Astrocyte (in vitro differentiated cells and primary cell): ENCODE data around the gene EXD3. TPM values are rescaled to one million over a fixed set of nuclear protein-coding genes. Genes with fewer than 3 reads are reported as not detected.
"Not testable (repeated sequence)": the region's sequence is repeated elsewhere in the genome, so short reads cannot be mapped to it uniquely, and the experiment has no call there.

Experiments used
- DNase-seq: peaks from one replicate; pipeline ENCODE4 v3.0.0-alpha.2; 2010; ENCODE audit warnings: low read depth
- FAIRE-seq: peaks from 2 replicates; lab custom pipeline; 2011; peaks lifted over from hg19 to GRCh38; lab: Jason Lieb, UNC
- H2AFZ ChIP-seq: 2 replicates; pipeline ENCODE4 v1.6.0; 2012; ENCODE audit warnings: low read depth, low read length, inconsistent platforms
- H3K27ac ChIP-seq: 2 replicates; pipeline ENCODE4 v1.5.1; 2011; ENCODE audit warnings: low read depth, low read length, inconsistent platforms
- H3K27me3 ChIP-seq: 2 replicates; pipeline ENCODE4 v1.6.0; 2011; ENCODE audit warnings: low read length, inconsistent platforms; ENCODE audit not compliant: insufficient read depth
- H3K36me3 ChIP-seq: 2 replicates; pipeline ENCODE4 v1.5.1; 2011; ENCODE audit warnings: low read length, inconsistent platforms; ENCODE audit not compliant: insufficient read depth
- H3K4me1 ChIP-seq: 2 replicates; pipeline ENCODE4 v1.5.1; 2011; ENCODE audit warnings: low read length, inconsistent platforms; ENCODE audit not compliant: insufficient read depth
- H3K4me2 ChIP-seq: 2 replicates; pipeline ENCODE4 v1.6.0; 2012; ENCODE audit warnings: low read length, inconsistent platforms
- H3K4me3 ChIP-seq: 2 replicates; pipeline ENCODE4 v1.5.1; 2011; ENCODE audit warnings: low read depth, mild to moderate bottlenecking, low read length, inconsistent platforms; ENCODE audit not compliant: insufficient read depth
- H3K79me2 ChIP-seq: 2 replicates; pipeline ENCODE4 v1.6.0; 2012; ENCODE audit warnings: mild to moderate bottlenecking, low read length, inconsistent platforms; ENCODE audit not compliant: insufficient read depth
- H3K9ac ChIP-seq: 2 replicates; pipeline ENCODE4 v1.6.0; 2012; ENCODE audit warnings: mild to moderate bottlenecking, low read length, inconsistent platforms
- H3K9me3 ChIP-seq: 2 replicates; pipeline ENCODE4 v1.5.1; 2012; ENCODE audit warnings: low read depth, mild to moderate bottlenecking, low read length, inconsistent platforms; ENCODE audit not compliant: insufficient read depth
- H4K20me1 ChIP-seq: 2 replicates; pipeline ENCODE4 v1.6.0; 2012; ENCODE audit warnings: low read length, inconsistent platforms; ENCODE audit not compliant: insufficient read depth
- H3K27ac Mint-ChIP-seq: one replicate; pipeline ENCODE4 v1.8.0; 2021; ENCODE audit warnings: mild to moderate bottlenecking, mixed read lengths; ENCODE audit not compliant: unreplicated experiment
- H3K27me3 Mint-ChIP-seq: one replicate; pipeline ENCODE4 v1.8.0; 2021; ENCODE audit warnings: low read depth, mixed read lengths; ENCODE audit not compliant: unreplicated experiment
- H3K36me3 Mint-ChIP-seq: one replicate; pipeline ENCODE4 v1.8.0; 2021; ENCODE audit warnings: low read depth, mixed read lengths; ENCODE audit not compliant: unreplicated experiment
- H3K4me1 Mint-ChIP-seq: one replicate; pipeline ENCODE4 v1.8.0; 2021; ENCODE audit warnings: low read depth, mixed read lengths; ENCODE audit not compliant: unreplicated experiment
- H3K4me3 Mint-ChIP-seq: one replicate; pipeline ENCODE4 v1.8.0; 2021; ENCODE audit warnings: mild to moderate bottlenecking, moderate library complexity, mixed read lengths; ENCODE audit not compliant: unreplicated experiment
- H3K9me3 Mint-ChIP-seq: one replicate; pipeline ENCODE4 v1.8.0; 2021; ENCODE audit warnings: mild to moderate bottlenecking, mixed read lengths; ENCODE audit not compliant: unreplicated experiment
- CTCF ChIP-seq: IDR thresholded peaks from 2 replicates; pipeline ENCODE4 v1.5.1; 2011; ENCODE audit warnings: low read depth, mild to moderate bottlenecking, inconsistent platforms, low read length, moderate library complexity; ENCODE audit not compliant: insufficient read depth
- EZH2 ChIP-seq: IDR thresholded peaks from 2 replicates; pipeline ENCODE4 v1.6.1; 2012; ENCODE audit warnings: mild to moderate bottlenecking, low read length, inconsistent platforms; ENCODE audit not compliant: insufficient read depth
- total RNA-seq: library from RNA; stranded (reverse); gene quantifications from 2 replicates; pipeline ENCODE4 v1.2.1, GENCODE V29; 2021

EXD3 gene
- total RNA-seq, 1 donor from 2014 or later = 8.5 TPM

GRCh38 chr9:137378688-137379410 lies 44.1 kb downstream of the EXD3 start:
- not testable (repeated sequence) for H4K20me1 ChIP-seq, H3K9ac ChIP-seq, H3K4me1 Mint-ChIP-seq, H3K27ac ChIP-seq, H3K9me3 Mint-ChIP-seq, H3K27me3 Mint-ChIP-seq, H3K4me1 ChIP-seq, H3K36me3 ChIP-seq, H3K79me2 ChIP-seq, DNase-seq, H3K4me3 Mint-ChIP-seq, H3K36me3 Mint-ChIP-seq, FAIRE-seq, H2AFZ ChIP-seq, H3K27me3 ChIP-seq, H3K4me3 ChIP-seq, H3K4me2 ChIP-seq, H3K27ac Mint-ChIP-seq, H3K9me3 ChIP-seq

GRCh38 chr9:137376386-137376785 lies 46.6 kb downstream of the EXD3 start:
- Mint-ChIP-seq H3K9me3 (peaks cover 5% of the 10 kb centered on the region), H3K27me3 (peaks cover 2% of the 10 kb centered on the region), H3K36me3 (peaks cover 8% of the 10 kb centered on the region), H3K4me1 (no peaks in the 10 kb centered on the region), H3K4me3 (no peak overlapping the region), H3K27ac (no peak overlapping the region)
- no peak for DNase-seq
- peaks cover 4% of the 10 kb centered on the region for H3K9me3 ChIP-seq
- no peaks in the 10 kb centered on the region for H4K20me1 ChIP-seq
- H3K4me2 ChIP-seq = no peak overlapping the region
- H2AFZ ChIP-seq = no peak overlapping the region
- no peaks in the 10 kb centered on the region for H3K4me1 ChIP-seq
- H3K27ac ChIP-seq = no peak overlapping the region
- FAIRE-seq = no peak
- H3K4me3 ChIP-seq = no peak overlapping the region
- H3K79me2 ChIP-seq = no peaks in the 10 kb centered on the region
- TF ChIP-seq CTCF (no peak), EZH2 (no peak)
- H3K9ac ChIP-seq = no peak overlapping the region
- peaks cover 2% of the 10 kb centered on the region for H3K27me3 ChIP-seq
- peaks cover 2% of the 10 kb centered on the region for H3K36me3 ChIP-seq

GRCh38 chr9:137375321-137376058 lies 47.5 kb downstream of the EXD3 start:
- Mint-ChIP-seq H3K27me3 (peaks cover 2% of the 10 kb centered on the region), H3K9me3 (peaks cover 5% of the 10 kb centered on the region), H3K4me3 (no peak overlapping the region), H3K27ac (no peak overlapping the region), H3K36me3 (peaks cover 8% of the 10 kb centered on the region), H3K4me1 (no peaks in the 10 kb centered on the region)
- H3K4me1 ChIP-seq = no peaks in the 10 kb centered on the region
- no peak overlapping the region for H3K4me2 ChIP-seq
- no peak overlapping the region for H3K4me3 ChIP-seq
- H3K27me3 ChIP-seq = peaks cover 2% of the 10 kb centered on the region
- H3K36me3 ChIP-seq = peaks cover 2% of the 10 kb centered on the region
- H3K27ac ChIP-seq = no peak overlapping the region
- H3K9me3 ChIP-seq = peaks cover 4% of the 10 kb centered on the region
- no peak overlapping the region for H2AFZ ChIP-seq
- no peak for TF ChIP-seq EZH2
- TF ChIP-seq CTCF = no peak
- FAIRE-seq (no peak), DNase-seq (no peak)
- H3K79me2 ChIP-seq = no peaks in the 10 kb centered on the region
- no peaks in the 10 kb centered on the region for H4K20me1 ChIP-seq
- no peak overlapping the region for H3K9ac ChIP-seq
